Measurements from ENCODE around the gene ARMC5. TPM values are rescaled to one million over a fixed set of nuclear protein-coding genes. Genes with fewer than 3 reads are reported as not detected.

Gene ARMC5
- total and polyA plus RNA-seq, 10 of the 15 experiments (the other 5 are each of a cell fraction or from before 2014, with no cell fraction given): 0.06 to 13.2 (median 5.6) TPM

DNA sequence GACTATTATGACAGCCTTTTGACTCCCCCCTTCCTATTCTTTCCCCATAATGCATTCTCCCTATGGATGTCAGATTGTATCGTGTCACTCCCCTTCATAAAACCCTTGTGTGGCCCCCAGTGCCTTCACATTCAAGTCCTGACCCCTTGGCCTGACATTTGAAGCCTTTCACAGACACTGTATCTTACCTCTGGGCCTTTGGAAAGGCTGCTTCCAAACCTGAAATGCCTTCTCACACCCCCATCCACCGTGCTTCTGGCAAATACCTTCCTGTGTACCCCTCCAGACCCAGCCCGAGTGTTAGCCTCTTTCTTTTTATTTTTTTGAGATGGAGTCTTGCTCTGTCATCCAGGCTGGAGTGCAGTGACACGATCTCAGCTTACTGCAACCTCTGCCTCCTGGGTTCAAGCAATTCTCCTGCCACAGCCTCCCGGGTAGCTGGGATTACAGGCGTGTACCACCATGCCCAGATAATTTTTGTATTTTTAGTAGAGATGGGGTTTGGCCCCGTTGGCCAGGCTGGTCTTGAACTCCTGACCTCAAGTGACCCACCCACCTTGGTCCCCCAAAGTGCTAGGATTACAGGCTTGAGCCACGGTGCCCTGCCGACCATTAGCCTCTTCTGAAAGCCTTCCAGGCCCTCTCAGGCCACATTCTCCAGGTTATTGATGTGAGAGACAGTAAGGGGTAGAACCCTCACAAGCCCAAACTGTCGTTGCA lies 2.1 kb downstream of the ARMC5 start:
- Histone ChIP-seq H3K9ac (ENCODE audit: control insufficient read depth, insufficient read depth, low read length) (no peak overlapping the region), H3K27ac (ENCODE audit: control insufficient read depth, insufficient read depth) (no peak overlapping the region), H3K79me2 (ENCODE audit: control insufficient read depth, insufficient read depth, low read length) (peaks cover 38% of the 10 kb centered on the region), H3K4me1 (ENCODE audit: control insufficient read depth, insufficient read depth, low read length) (peaks cover 13% of the 10 kb centered on the region), H4K20me1 (ENCODE audit: control insufficient read depth, insufficient read depth) (peaks cover 3% of the 10 kb centered on the region; the same call in 1 of the 2 replicates), H3K4me2 (ENCODE audit: control insufficient read depth, insufficient read depth) (peak overlapping the region; percentile 34; the same call in 1 of the 2 replicates), H3K4me3 (no peak overlapping the region), H3K27me3 (replicated peaks in 1 of 2; ENCODE audit: control insufficient read depth in 2 of 2, insufficient read depth in 2 of 2, low read length in 1 of 2) (no peaks in the 10 kb centered on the region), H3K36me3 (ENCODE audit: control insufficient read depth in 2 of 2, insufficient read depth in 2 of 2, low read length in 1 of 2) (peaks cover 0 to 20% of the 10 kb centered on the region in 2 experiments; a peak in 3 of 4 replicates), H3K9me3 (replicated peaks; ENCODE audit: control insufficient read depth, insufficient read depth, low read length) (no peaks in the 10 kb centered on the region), H2AFZ (ENCODE audit: control insufficient read depth, low read depth, low read length) (no peak overlapping the region)
- DNase-seq (ENCODE audit: low read depth, low spot score) (no peak), ATAC-seq (no peak), FAIRE-seq (no peak)
- CTCF ChIA-PET: interaction anchor here (0.7 to 7.0 kb wide), 37 partner anchors 7 to 507 kb away, joined by 3 to 71 read pairs (median 5); partner anchors contain the start of genes PYCARD, RUSF1, TGFB1I1 and ZNF267
- in situ Hi-C loops (cut with MboI) (no loop called here), intact Hi-C loops (cut with micrococcal nuclease; ENCODE audit: unreplicated experiment) (no loop called here)
- no peak for TF ChIP-seq ZZZ3 (IDR thresholded peaks at IDR 0.05; ENCODE audit: control insufficient read depth, insufficient read length, low read depth)
- no peak for TF ChIP-seq POU2F2 (IDR thresholded peaks at IDR 0.05; ENCODE audit: borderline replicate concordance, low read depth, low read length)
- BruUV-seq (replicated peaks): no TSS peak
- POLR2A ChIA-PET: interaction anchor here (1.0 to 4.0 kb wide), 4 partner anchors 46 to 466 kb away, joined by 4 to 20 read pairs (median 6); partner anchors contain the start of gene ZNF267
- RAD21 ChIA-PET (ENCODE audit: unreplicated experiment): interaction anchor here (0.7 to 4.0 kb wide), 13 partner anchors 16 to 507 kb away, joined by 3 to 21 read pairs (median 3); partner anchors contain the start of gene ZNF843
- SMC1A ChIA-PET (ENCODE audit: uncharacterized antibody, unreplicated experiment): interaction anchor here (0.9 to 4.1 kb wide), 13 partner anchors 10 to 508 kb away, joined by 3 to 26 read pairs (median 5); partner anchors contain the start of genes ZNF646 and ZNF668
- WGBS (ENCODE audit: insufficient coverage, insufficient replicate concordance, low lambda C conversion rate, missing lambda C conversion rate): 83% methylated on average over 9 of the region's 10 CpGs

DNA sequence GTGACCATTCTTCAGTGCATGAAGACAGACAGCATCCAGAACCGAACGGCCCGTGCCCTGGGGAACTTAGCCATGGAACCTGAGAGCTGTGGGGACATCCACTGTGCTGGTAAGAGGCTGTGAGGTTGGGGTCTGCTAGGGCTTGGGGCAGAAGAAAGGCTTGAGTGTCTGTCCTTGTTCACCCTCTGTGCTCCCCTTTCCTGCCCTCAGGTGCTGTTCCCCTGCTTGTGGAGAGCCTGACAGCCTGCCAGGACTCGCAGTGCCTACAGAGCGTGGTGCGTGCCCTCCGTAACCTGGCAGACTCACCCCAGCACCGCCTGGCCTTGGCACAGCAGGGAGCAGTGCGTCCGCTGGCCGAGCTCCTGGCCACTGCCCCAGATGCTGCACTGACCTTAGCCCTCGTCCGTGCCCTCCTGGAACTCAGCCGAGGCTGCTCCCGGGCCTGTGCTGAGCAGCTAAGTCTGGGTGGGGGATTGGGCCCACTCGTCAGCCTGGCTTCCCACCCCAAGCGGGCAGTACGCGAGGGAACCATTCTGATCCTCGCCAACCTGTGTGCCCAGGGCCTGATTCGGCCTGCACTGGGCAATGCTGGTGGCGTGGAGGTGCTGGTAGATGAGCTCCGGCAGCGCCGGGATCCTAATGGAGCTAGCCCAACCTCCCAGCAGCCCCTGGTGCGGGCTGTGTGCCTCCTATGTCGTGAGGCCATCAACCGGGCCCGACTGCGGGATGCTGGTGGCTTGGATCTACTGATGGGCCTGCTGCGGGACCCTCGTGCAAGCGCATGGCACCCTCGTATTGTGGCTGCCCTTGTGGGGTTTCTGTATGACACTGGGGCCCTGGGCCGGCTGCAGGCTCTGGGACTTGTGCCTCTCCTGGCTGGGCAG lies 2.9 kb downstream of the ARMC5 start:
- 91% methylated on average over 32 of the region's 35 CpGs for WGBS (ENCODE audit: insufficient coverage, insufficient replicate concordance, low lambda C conversion rate, missing lambda C conversion rate)
- no peak for FAIRE-seq
- CTCF ChIA-PET: interaction anchor here (1.6 to 3.1 kb wide), 6 partner anchors 13 to 320 kb away, joined by 4 to 25 read pairs (median 10); partner anchors contain the start of gene RUSF1
- Histone ChIP-seq H3K4me2 (ENCODE audit: control insufficient read depth, insufficient read depth) (no peak overlapping the region; the same call in 1 of the 2 replicates), H3K9me3 (replicated peaks; ENCODE audit: control insufficient read depth, insufficient read depth, low read length) (no peaks in the 10 kb centered on the region), H3K36me3 (ENCODE audit: control insufficient read depth in 2 of 2, insufficient read depth in 2 of 2, low read length in 1 of 2) (peaks cover 0 to 20% of the 10 kb centered on the region in 2 experiments; a peak in 3 of 4 replicates), H3K27ac (ENCODE audit: control insufficient read depth, insufficient read depth) (no peak overlapping the region), H3K4me1 (ENCODE audit: control insufficient read depth, insufficient read depth, low read length) (peaks cover 5% of the 10 kb centered on the region), H3K79me2 (ENCODE audit: control insufficient read depth, insufficient read depth, low read length) (peaks cover 30% of the 10 kb centered on the region), H2AFZ (ENCODE audit: control insufficient read depth, low read depth, low read length) (no peak overlapping the region), H3K27me3 (replicated peaks in 1 of 2; ENCODE audit: control insufficient read depth in 2 of 2, insufficient read depth in 2 of 2, low read length in 1 of 2) (no peaks in the 10 kb centered on the region), H4K20me1 (ENCODE audit: control insufficient read depth, insufficient read depth) (no peaks in the 10 kb centered on the region), H3K9ac (ENCODE audit: control insufficient read depth, insufficient read depth, low read length) (no peak overlapping the region), H3K4me3 (no peak overlapping the region)
- RAD21 ChIA-PET (ENCODE audit: unreplicated experiment): no interaction called here
- no TSS peak for BruUV-seq (replicated peaks)
- POLR2A ChIA-PET: no interaction called here
- DNase-seq (ENCODE audit: low read depth, low spot score): no peak
- intact Hi-C loops (cut with micrococcal nuclease; ENCODE audit: unreplicated experiment) (no loop called here), in situ Hi-C loops (cut with MboI) (no loop called here)
- no peak for ATAC-seq
- SMC1A ChIA-PET (ENCODE audit: uncharacterized antibody, unreplicated experiment): no interaction called here
- no peak for TF ChIP-seq HCFC1 (IDR thresholded peaks at IDR 0.05; ENCODE audit: low read length)
- no peak for TF ChIP-seq ZNF274 (IDR thresholded peaks at IDR 0.05; ENCODE audit: insufficient read depth, insufficient read length)
- TF ChIP-seq, protein P1, sequence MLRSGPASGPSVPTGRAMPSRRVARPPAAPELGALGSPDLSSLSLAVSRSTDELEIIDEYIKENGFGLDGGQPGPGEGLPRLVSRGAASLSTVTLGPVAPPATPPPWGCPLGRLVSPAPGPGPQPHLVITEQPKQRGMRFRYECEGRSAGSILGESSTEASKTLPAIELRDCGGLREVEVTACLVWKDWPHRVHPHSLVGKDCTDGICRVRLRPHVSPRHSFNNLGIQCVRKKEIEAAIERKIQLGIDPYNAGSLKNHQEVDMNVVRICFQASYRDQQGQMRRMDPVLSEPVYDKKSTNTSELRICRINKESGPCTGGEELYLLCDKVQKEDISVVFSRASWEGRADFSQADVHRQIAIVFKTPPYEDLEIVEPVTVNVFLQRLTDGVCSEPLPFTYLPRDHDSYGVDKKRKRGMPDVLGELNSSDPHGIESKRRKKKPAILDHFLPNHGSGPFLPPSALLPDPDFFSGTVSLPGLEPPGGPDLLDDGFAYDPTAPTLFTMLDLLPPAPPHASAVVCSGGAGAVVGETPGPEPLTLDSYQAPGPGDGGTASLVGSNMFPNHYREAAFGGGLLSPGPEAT (IDR thresholded peaks at IDR 0.05; ENCODE audit: low read depth): no peak
- TF ChIP-seq, protein P2, sequence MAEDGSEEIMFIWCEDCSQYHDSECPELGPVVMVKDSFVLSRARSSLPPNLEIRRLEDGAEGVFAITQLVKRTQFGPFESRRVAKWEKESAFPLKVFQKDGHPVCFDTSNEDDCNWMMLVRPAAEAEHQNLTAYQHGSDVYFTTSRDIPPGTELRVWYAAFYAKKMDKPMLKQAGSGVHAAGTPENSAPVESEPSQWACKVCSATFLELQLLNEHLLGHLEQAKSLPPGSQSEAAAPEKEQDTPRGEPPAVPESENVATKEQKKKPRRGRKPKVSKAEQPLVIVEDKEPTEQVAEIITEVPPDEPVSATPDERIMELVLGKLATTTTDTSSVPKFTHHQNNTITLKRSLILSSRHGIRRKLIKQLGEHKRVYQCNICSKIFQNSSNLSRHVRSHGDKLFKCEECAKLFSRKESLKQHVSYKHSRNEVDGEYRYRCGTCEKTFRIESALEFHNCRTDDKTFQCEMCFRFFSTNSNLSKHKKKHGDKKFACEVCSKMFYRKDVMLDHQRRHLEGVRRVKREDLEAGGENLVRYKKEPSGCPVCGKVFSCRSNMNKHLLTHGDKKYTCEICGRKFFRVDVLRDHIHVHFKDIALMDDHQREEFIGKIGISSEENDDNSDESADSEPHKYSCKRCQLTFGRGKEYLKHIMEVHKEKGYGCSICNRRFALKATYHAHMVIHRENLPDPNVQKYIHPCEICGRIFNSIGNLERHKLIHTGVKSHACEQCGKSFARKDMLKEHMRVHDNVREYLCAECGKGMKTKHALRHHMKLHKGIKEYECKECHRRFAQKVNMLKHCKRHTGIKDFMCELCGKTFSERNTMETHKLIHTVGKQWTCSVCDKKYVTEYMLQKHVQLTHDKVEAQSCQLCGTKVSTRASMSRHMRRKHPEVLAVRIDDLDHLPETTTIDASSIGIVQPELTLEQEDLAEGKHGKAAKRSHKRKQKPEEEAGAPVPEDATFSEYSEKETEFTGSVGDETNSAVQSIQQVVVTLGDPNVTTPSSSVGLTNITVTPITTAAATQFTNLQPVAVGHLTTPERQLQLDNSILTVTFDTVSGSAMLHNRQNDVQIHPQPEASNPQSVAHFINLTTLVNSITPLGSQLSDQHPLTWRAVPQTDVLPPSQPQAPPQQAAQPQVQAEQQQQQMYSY (CRISPR knock-in tag; IDR thresholded peaks at IDR 0.05): no peak
- TF ChIP-seq ZBED1 (IDR thresholded peaks at IDR 0.05; ENCODE audit: borderline replicate concordance): no peak
- TF ChIP-seq SREBF2 (IDR thresholded peaks at IDR 0.05; ENCODE audit: low read length): no peak

All from GM12878 (cell line).